Body of pancreas (tissue), 4 donors: ENCODE measurements around the gene STX8. TPM values are rescaled to one million over a fixed set of nuclear protein-coding genes. Genes with fewer than 3 reads are reported as not detected.

Experiments used
- ATAC-seq: fragments of 150-250 bp; one replicate; pipeline ENCODE4 v1.9.1; 2016
- DNase-seq, 4 donors: peaks; one replicate each; pipeline ENCODE4 v3.0.0-alpha.2; 2019
- H3K27ac ChIP-seq, 4 donors: fragments of 200-600 bp; sonication (generic); 1 replicate in 3 of 4; 2 replicates in 1 of 4; pipeline versions ENCODE4 v1.5.1 to v1.6.1; 2016 to 2019; ENCODE audit warnings: mild to moderate bottlenecking in 1 of 4, mixed read lengths in 1 of 4, moderate library complexity in 1 of 4
- H3K27me3 ChIP-seq, 2 donors: fragments of 200-600 bp; sonication (generic); one replicate each; pipeline ENCODE4 v1.6.0; 2016; ENCODE audit warnings: mild to moderate bottlenecking in 1 of 2
- H3K36me3 ChIP-seq, 2 donors: fragments of 200-600 bp; sonication (generic); replicated peaks in 1 of 2; 2 replicates each; pipeline ENCODE4 v1.5.1; 2016; ENCODE audit warnings: low read depth in 2 of 2; ENCODE audit not compliant: insufficient read depth in 1 of 2
- H3K4me1 ChIP-seq: fragments of 200-600 bp; sonication (generic); one replicate; pipeline ENCODE4 v1.6.0; 2016
- H3K4me3 ChIP-seq, 2 donors: fragments of 200-600 bp; sonication (generic); 1 replicate in 1 of 2; 2 replicates in 1 of 2; pipeline ENCODE4 v1.5.1; 2016 to 2019
- H3K9me3 ChIP-seq, 3 donors: fragments of 200-600 bp; sonication (generic); 1 replicate in 2 of 3; 2 replicates in 1 of 3; pipeline ENCODE4 v1.5.1; 2016
- CTCF ChIP-seq, 7 experiments: fragments of 450-650 bp in 4 of 7; fragments of 200-600 bp in 3 of 7; sonication (generic) in 3 of 7; IDR thresholded peaks; one replicate each; pipeline ENCODE4 v1.5.1; 2016 to 2019; ENCODE audit warnings: antibody characterized with exemption in 7 of 7
- POLR2A ChIP-seq, 3 donors: fragments of 450-650 bp; IDR thresholded peaks; one replicate each; pipeline ENCODE4 v1.6.1; 2016; ENCODE audit warnings: antibody characterized with exemption in 3 of 3, mild to moderate bottlenecking in 2 of 3
- WGBS, 2 donors: methylation state at CpG; one replicate each; pipeline ENCODE4 v1.1.5; 2017; 5-methylcytosine and 5-hydroxymethylcytosine counted together
- intact Hi-C: fragments of 100-400 bp; cut with DNase I; formaldehyde crosslinking; loops from one replicate; pipeline ENCODE4 v1.15.1; 2023
- total RNA-seq, 2 donors: library from RNA; depleted of rRNA; stranded (reverse); fragments of >200 nt; gene quantifications; one replicate each; pipeline ENCODE4 v1.1.0, GENCODE V29; 2016

The STX8 gene
- total RNA-seq, 2 donors from 2014 or later = 32.2 to 37.6 TPM

DNA sequence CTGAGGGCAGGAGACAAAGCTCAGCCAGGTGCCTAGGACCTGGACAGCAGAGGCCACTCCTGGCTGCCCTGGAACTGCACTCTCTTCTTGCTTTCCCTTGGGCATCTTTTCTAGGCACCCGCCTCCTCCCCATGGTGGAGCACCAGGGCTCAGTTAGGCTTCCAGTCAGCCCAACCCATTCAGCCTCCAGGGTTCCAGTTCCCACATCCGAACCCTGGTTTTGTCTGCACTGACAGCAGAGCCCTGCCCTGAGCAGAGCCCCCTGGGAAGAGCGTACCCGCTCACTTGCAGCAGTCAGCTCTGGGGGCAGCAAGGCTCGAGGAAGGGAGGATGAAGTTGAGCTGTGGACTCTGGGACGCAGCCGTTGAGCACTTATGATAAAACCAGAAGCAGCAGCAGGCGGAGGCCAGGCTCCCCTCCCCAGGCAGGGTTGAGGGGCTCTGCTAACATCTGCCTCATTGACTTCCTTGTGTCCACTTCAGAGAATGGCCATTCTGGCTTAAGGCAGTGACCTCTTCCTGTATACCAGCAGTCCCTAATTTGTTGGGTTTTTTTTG, 341.2 kb downstream of the STX8 start:
- WGBS, 2 donors = 86 to 91% methylated on average over 8 of the region's 8 CpGs
- peaks cover 6% of the 10 kb centered on the region for H3K4me1 ChIP-seq
- no peak for ATAC-seq
- no peak overlapping the region for H3K4me3 ChIP-seq
- H3K36me3 ChIP-seq = no peaks in the 10 kb centered on the region
- no peaks in the 10 kb centered on the region for H3K9me3 ChIP-seq
- no peak overlapping the region for H3K27ac ChIP-seq
- DNase-seq = no peak
- intact Hi-C loops = no loop called here
- TF ChIP-seq CTCF (IDR thresholded peaks at IDR 0.05) = no peak
- no peak for TF ChIP-seq POLR2A (IDR thresholded peaks at IDR 0.05)
- no peaks in the 10 kb centered on the region for H3K27me3 ChIP-seq

DNA sequence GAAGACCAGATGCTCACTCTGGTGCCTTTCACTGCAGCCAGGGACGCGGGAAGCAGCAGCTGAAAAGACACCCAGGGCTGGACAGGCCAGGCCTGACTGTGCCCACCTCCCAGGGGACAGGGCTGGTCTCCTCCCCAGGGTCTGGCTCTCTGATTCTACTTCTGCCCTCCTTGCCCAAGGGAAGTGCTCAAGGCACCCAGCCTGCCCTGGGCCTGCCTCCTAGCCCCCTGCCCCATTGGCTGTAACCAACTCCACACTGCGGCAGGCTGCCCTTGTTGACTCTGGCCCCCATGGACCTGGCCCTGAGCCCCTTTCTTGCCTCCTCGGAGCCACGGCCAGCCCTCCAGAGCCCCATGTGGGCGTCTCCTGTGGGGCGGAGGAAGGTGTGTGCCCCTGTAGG, 341.9 kb downstream of the STX8 start:
- no peaks in the 10 kb centered on the region for H3K4me1 ChIP-seq
- no peaks in the 10 kb centered on the region for H3K9me3 ChIP-seq
- DNase-seq (no peak), ATAC-seq (no peak)
- H3K4me3 ChIP-seq = no peak overlapping the region
- WGBS, 2 donors = 74 to 89% methylated on average over 4 to 5 of the region's 7 CpGs
- H3K36me3 ChIP-seq = no peaks in the 10 kb centered on the region
- no peaks in the 10 kb centered on the region for H3K27me3 ChIP-seq
- intact Hi-C loops = no loop called here
- H3K27ac ChIP-seq = no peak overlapping the region
- TF ChIP-seq CTCF (IDR thresholded peaks at IDR 0.05) = no peak
- no peak for TF ChIP-seq POLR2A (IDR thresholded peaks at IDR 0.05)

- no peak overlapping the region for H3K27ac ChIP-seq
- DNase-seq = no peak
- WGBS, 2 donors = 59 to 83% methylated on average over 5 to 9 of the region's 9 CpGs
- ATAC-seq = no peak
- H3K4me1 ChIP-seq = peaks cover 4% of the 10 kb centered on the region
- H3K4me3 ChIP-seq = no peak overlapping the region
- intact Hi-C loops = no loop called here
- TF ChIP-seq CTCF (IDR thresholded peaks at IDR 0.05) (no peak), POLR2A (IDR thresholded peaks at IDR 0.05) (no peak)
- no peaks in the 10 kb centered on the region for H3K36me3 ChIP-seq
- H3K9me3 ChIP-seq = no peaks in the 10 kb centered on the region
- no peaks in the 10 kb centered on the region for H3K27me3 ChIP-seq
Observed at GRCh38 chr17:9233271-9233599, 342.4 kb downstream of the STX8 start.

- H3K4me1 ChIP-seq = peaks cover 9% of the 10 kb centered on the region
- H3K4me3 ChIP-seq = no peak overlapping the region
- no peak for TF ChIP-seq POLR2A (IDR thresholded peaks at IDR 0.05)
- no peak for TF ChIP-seq CTCF (IDR thresholded peaks at IDR 0.05)
- no peaks in the 10 kb centered on the region for H3K27me3 ChIP-seq
- ATAC-seq = no peak
- intact Hi-C loops = no loop called here
- H3K36me3 ChIP-seq = no peaks in the 10 kb centered on the region
- H3K27ac ChIP-seq = no peak overlapping the region
- WGBS, 2 donors = 57 to 83% methylated on average over 8 to 21 of the region's 22 CpGs
- DNase-seq = no peak
- H3K9me3 ChIP-seq = no peaks in the 10 kb centered on the region
Observed at GRCh38 chr17:9232591-9233270, 342.9 kb downstream of the STX8 start.

- DNase-seq = no peak
- no peaks in the 10 kb centered on the region for H3K9me3 ChIP-seq
- 86% methylated on average over 6 of the region's 6 CpGs; no CpG with 5 or more reads in 1 of the 2 donors for WGBS, 2 donors
Observed at GRCh38 chr17:9232155-9232475, 343.5 kb downstream of the STX8 start.

More at GRCh38 chr17:9232155-9232475, 343.5 kb downstream of the STX8 start:
- Histone ChIP-seq H3K27ac (no peak overlapping the region), H3K4me3 (no peak overlapping the region), H3K27me3 (no peaks in the 10 kb centered on the region), H3K36me3 (no peaks in the 10 kb centered on the region), H3K4me1 (peaks cover 9% of the 10 kb centered on the region)
- intact Hi-C loops = no loop called here
- ATAC-seq = no peak
- TF ChIP-seq POLR2A (IDR thresholded peaks at IDR 0.05) (no peak), CTCF (IDR thresholded peaks at IDR 0.05) (no peak)
